Measurements from ENCODE around the gene DPPA5.
"Not testable (repeated sequence)": the region's sequence is repeated elsewhere in the genome, so short reads cannot be mapped to it uniquely, and the experiment has no call there.

The DPPA5 gene

DNA sequence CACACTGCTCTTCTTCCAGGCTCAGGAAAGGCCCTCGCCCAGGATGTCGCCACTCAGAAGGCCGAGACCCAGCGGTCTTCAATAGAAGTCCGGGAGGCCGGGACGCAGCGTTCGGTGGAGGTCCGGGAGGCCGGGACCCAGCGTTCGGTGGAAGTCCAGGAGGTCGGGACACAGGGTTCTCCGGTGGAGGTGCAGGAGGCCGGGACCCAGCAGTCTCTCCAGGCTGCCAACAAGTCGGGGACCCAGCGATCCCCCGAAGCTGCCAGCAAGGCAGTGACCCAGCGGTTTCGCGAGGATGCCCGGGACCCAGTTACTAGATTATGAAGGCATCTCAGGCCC, 9.4 kb upstream of the DPPA5 start:
- DNase-seq, result no peak

DNA sequence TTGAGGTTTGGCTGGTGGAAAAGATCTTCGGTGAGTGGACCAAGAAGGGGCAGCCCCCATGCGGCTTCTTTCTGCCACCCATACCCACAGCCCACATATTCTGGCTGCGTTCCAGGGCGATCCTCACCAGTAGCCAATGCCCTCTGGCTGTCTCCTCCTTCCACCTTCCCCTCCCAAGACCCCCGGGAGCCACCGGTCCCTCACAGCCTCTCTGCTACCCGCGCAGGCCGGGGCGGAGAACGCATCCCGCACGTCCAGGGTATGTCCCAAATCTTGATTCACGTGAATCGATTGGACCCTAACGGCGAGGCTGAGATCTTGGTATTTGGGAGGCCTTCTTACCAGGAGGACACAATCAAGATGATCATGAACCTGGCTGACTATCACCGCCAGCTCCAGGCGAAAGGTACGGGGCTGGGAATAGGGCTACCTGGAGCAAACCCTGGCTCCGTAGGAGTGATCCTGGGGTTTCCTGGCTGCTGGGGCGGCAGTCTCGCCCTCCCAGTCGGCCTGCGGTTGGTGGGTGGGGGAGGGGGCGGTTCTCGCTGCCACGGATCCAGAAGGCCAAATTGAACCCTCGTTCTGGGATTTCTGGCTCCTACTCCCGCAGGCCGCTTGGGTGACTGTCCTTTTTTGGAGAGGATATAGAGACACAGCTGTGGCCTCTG, 8.9 kb upstream of the DPPA5 start:
- no peak for DNase-seq

- no peak for DNase-seq
Observed at GRCh38 chr6:73362358-73362757, 8.3 kb upstream of the DPPA5 start, which contains the start of gene KHDC3L. TSS of gene KHDC3L (plus strand) at chr6:73362658. CDS start at chr6:73362730, 72 bp downstream.

DNA sequence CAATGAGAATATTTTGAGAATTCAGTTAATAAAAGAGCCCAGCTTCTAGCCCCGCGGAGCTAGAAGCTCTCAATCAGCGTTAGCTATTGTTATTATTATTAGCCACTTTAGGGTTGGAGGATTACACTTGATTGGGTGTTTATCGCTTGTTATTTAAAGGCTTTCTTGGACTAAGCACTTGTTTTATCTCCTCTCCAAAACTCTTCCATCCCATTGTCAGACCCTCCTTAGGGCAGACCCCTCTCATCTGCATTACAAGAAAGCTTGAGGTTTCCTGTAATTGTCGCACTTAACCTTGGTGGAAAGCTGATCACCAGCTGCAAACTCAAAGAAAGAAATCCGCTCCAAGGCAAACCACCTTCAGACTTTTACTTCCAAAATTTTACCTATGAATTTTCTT, 4.8 kb downstream of the DPPA5 start:
- no peak for DNase-seq

- no peak for DNase-seq
Observed at GRCh38 chr6:73348550-73349204, 5.4 kb downstream of the DPPA5 start.

DNA sequence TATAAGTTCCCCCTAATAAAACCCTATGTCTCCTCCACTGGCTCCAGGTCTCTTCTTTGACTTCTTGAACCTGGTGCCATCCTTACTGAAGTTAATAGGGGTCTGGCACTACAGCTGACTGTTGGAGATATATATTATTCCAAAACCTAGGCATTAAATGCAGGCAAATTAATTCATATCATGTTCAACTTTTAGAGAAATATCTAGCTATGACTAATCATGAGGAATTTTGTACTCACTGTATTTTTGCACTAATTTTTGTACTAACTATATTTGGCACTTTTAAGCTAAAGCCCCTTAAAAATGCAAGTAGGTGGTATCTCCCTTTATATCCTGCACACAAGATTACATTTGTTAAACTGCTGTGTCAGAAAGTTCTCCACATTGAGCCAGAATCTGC, 10.9 kb downstream of the DPPA5 start:
- DNase-seq, result no peak

DNA sequence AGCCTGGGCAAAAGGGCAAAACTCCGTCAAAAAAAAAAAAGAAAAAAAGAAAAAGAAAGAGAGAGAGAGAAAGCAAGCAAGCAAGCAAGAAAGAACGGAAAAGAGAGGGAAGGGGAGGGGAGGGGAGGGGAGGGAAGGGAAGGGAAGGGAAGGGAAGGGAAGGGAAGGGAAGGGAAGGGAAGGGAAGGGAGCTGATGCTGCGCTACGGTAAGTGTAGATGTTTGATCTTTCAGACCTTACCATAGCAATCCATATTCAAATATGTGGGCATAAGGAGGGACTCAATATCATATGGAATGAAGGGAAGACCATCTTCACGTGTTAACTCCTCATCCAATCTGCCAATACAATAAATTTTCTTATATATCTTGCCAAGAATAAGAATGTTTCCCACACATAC, 11.9 kb downstream of the DPPA5 start:
- DNase-seq, result no peak

DNA sequence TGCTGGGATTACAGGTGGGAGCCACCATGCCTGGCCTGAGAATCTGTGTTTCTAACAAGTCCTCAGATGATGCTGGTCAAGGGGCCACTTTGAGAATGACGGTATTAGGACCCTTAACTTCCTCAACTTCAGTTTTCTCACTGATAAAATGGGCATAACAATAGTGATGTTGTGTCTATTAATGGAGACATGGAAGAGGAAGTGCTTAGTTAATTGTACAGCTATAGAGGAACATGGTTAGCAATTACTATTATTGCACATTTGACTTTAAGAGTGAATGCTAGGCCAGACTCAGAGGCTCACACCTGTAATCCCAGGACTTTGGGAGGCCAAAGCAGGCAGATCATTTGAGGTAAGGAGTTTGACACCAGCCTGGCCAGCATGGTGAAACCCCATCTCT, 12.7 kb downstream of the DPPA5 start:
- no peak for DNase-seq

DNA sequence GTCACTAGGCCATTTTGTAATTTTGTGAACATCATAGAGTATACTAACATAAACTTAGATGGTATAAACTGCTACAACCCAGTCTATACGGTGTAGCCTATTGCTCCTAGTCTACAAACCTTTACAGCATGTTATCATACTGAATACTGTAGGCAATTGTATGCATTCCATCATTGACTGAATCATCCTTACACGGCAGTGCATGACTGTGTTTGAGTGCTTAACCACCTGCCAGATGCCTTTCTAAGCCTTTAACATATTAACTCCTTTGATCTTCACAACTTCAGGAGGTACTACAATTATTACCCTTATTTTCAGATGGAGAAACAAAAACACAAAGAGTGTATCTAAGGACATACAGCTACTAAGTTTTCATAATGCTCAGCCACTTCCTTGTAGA, 14.0 kb downstream of the DPPA5 start:
- DNase-seq, result no peak

- DNase-seq, result no peak
Observed at GRCh38 chr6:73339340-73339739, 14.7 kb downstream of the DPPA5 start.

DNA sequence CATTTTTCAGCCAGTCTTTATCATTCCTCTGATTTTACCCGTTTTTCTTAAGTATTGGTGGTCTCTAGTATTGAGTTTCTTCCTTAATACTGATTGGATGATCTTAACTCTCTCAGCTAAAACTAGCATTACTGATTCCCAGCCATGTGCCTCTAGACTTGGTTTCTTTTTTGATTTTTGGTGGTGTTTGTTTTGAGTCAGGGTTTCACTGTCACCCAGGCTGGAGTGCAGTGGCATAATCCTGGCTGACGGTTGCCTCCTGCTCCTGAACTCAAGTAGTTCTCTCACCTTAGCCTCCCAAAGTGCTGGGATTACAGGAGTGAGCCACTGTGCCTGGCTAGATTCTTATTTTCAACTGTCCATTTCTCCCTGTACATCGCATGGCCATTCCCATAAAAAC, 24.9 kb downstream of the DPPA5 start:
- DNase-seq, result no peak

DNA sequence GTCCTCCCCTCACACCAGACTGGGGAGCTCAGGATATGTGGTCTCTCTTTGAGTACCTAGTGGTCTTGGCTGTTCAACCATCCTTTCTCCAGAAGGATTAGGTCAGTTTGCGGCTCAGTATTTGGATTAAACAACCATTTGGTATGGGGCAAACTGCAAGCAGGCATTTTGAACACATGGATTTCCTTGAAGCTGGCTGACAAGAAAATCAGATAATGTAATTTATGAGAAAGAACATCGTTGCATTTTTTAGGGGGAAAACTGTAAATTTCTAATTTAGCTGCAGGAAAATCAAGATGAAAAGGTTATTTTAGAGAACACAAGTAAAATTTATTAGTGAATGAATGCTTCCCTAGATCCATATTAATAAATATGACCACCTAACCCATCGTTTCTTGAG, 25.3 kb downstream of the DPPA5 start:
- DNase-seq, result no peak

- DNase-seq, result no peak
Observed at GRCh38 chr6:73325656-73326055, 28.4 kb downstream of the DPPA5 start.

DNA sequence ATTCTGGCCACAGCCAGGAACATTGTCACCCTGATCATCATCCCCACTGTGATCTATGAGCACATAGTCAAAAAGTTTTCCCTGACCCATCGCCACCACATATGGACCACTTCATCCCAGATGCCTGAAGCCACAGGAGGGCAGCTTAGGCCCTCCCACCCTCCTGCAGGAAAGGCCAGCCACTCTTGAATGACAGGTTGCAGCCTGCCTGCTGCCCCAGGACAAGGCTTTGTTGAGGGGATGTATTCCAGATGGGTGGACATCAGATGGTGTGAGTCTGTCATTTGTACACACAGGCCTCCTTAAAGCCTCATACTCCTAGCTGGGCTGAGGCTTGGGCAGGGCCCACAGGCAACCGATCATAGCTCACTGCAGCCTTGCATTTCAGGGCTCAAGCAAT, 30.8 kb downstream of the DPPA5 start:
- DNase-seq, result no peak

GRCh38 chr6:73314577-73315492, 39.2 kb downstream of the DPPA5 start:
- DNase-seq, result no peak

DNA sequence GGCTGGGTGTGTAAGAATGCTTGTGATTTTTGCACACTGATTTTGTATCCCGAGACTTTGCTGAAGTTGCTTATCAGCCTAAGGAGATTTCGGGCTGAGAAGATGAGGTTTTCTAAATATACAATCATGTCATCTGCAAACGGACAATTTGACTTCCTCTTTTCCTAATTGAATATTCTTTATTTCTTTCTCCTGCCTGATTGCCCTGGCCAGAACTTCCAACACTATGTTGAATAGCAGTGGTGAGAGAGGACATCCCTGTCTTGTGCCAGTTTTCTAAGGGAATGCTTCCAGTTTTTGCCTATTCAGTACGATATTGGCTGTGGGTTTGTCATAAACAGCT, 43.6 kb downstream of the DPPA5 start:
- not testable (repeated sequence) for DNase-seq

GRCh38 chr6:73309785-73310502, 44.1 kb downstream of the DPPA5 start:
- DNase-seq, result peak; percentile 57

GRCh38 chr6:73309535-73309784, 44.6 kb downstream of the DPPA5 start:
- no peak for DNase-seq

GRCh38 chr6:73308712-73309534, 45.2 kb downstream of the DPPA5 start:
- peak; percentile 39 for DNase-seq

DNA sequence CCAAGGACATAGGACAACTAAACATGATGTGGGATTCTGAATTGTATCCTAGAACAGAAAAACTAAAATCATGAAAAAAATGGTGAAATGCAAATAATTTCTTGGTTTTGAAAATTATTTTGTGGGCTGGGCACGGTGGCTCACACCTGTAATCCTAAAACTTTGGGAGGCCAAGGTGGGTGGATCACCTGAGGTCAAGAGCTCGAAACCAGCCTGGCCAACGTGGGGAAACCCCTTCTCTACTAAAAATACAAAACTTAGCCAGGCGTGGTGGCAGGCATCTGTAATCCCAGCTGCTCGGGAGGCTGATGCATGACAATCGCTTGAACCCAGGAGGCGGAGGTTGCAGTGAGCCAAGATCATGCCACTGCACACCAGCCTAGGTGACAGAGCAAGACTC, 50.3 kb downstream of the DPPA5 start:
- not testable (repeated sequence) for DNase-seq

Measured in DMS79 (cell line).